ENCODE measurements around the gene DBN1.

DNA sequence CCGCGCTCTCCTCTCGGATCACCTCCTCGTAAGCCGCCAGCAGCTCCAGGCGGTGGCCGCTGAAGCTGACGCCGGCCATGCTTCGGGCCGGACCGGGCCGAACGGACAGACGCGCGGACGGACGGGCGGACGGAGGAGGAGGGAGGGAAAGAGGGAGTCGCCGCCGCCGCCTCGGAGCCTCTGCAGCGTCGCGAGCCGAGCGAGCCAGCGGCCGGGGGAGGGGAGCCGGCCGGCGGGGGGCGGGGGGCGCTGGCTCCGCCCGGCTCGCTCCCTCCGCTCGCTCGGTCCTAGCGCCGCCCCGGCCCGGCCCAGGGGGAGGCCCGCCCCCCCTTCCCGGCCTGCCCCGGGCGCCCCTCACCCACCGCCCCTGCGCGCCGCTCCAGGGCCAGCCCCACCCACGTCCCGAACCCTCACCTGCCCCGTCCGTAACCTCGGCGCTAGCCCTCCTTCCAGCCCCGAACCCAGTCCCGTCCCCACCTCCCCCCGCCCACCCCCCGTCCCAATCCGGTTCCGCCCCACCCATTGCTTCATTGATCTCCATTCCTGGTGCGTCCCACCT lies at the start of gene DBN1:
- TF ChIP-seq, protein P1, sequence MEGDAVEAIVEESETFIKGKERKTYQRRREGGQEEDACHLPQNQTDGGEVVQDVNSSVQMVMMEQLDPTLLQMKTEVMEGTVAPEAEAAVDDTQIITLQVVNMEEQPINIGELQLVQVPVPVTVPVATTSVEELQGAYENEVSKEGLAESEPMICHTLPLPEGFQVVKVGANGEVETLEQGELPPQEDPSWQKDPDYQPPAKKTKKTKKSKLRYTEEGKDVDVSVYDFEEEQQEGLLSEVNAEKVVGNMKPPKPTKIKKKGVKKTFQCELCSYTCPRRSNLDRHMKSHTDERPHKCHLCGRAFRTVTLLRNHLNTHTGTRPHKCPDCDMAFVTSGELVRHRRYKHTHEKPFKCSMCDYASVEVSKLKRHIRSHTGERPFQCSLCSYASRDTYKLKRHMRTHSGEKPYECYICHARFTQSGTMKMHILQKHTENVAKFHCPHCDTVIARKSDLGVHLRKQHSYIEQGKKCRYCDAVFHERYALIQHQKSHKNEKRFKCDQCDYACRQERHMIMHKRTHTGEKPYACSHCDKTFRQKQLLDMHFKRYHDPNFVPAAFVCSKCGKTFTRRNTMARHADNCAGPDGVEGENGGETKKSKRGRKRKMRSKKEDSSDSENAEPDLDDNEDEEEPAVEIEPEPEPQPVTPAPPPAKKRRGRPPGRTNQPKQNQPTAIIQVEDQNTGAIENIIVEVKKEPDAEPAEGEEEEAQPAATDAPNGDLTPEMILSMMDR (IDR thresholded peaks at IDR 0.05; ENCODE audit: extremely low read depth in 1 of 2, insufficient read depth in 1 of 2, low read depth in 1 of 2, low read length in 2 of 2), result no peak
- peak; percentile 33 for TF ChIP-seq POLR2A (IDR thresholded peaks at IDR 0.05; ENCODE audit: low read depth, low read length)
- no peak for TF ChIP-seq EZH2 (IDR thresholded peaks at IDR 0.05; ENCODE audit: borderline replicate concordance, low read depth, low read length, severe bottlenecking)
- no peak for TF ChIP-seq FOS (IDR thresholded peaks at IDR 0.05; ENCODE audit: borderline replicate concordance, insufficient read depth, low read length)
- TF ChIP-seq POLR2AphosphoS5 (IDR thresholded peaks at IDR 0.05; ENCODE audit: insufficient read depth, low read depth, low read length), result peak; percentile 54
- no peak for TF ChIP-seq MYC (IDR thresholded peaks at IDR 0.05; ENCODE audit: low read depth, low read length)
- TF ChIP-seq, protein P2, sequence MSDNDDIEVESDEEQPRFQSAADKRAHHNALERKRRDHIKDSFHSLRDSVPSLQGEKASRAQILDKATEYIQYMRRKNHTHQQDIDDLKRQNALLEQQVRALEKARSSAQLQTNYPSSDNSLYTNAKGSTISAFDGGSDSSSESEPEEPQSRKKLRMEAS (IDR thresholded peaks at IDR 0.05; ENCODE audit: insufficient read depth, insufficient read length), result no peak
